ENCODE results near the gene ENG.

The ENG gene

DNA sequence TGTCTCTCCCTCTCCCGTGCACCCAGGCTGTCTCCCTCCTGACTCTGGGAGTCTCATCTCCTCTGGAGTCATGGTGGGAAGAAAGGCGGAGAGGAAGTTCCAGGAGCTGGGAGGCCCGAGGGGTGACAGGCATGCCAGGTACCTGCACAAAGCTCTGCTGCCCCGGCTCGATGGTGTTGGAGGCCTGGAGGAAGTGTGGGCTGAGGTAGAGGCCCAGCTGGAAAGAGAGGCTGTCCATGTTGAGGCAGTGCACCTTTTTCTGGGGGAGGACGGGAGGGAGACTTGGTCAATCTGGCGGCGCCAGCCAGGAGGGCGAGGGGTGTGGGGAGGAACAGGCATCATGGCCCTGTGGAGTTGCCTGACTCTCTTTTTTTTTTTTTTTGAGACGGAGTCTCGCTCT, 35.9 kb downstream of the ENG start:
- DNase-seq (ENCODE audit: low read depth, low spot score) = no peak
- TF ChIP-seq, protein P1, sequence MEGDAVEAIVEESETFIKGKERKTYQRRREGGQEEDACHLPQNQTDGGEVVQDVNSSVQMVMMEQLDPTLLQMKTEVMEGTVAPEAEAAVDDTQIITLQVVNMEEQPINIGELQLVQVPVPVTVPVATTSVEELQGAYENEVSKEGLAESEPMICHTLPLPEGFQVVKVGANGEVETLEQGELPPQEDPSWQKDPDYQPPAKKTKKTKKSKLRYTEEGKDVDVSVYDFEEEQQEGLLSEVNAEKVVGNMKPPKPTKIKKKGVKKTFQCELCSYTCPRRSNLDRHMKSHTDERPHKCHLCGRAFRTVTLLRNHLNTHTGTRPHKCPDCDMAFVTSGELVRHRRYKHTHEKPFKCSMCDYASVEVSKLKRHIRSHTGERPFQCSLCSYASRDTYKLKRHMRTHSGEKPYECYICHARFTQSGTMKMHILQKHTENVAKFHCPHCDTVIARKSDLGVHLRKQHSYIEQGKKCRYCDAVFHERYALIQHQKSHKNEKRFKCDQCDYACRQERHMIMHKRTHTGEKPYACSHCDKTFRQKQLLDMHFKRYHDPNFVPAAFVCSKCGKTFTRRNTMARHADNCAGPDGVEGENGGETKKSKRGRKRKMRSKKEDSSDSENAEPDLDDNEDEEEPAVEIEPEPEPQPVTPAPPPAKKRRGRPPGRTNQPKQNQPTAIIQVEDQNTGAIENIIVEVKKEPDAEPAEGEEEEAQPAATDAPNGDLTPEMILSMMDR (IDR thresholded peaks at IDR 0.05; ENCODE audit: low read depth, low read length) = no peak
- in situ Hi-C loops (cut with HindIII; ENCODE audit: low sequenced_read_pairs) = no loop called here
- H3K4me3 ChIP-seq (ENCODE audit: low read depth, low read length) = no peak overlapping the region

DNA sequence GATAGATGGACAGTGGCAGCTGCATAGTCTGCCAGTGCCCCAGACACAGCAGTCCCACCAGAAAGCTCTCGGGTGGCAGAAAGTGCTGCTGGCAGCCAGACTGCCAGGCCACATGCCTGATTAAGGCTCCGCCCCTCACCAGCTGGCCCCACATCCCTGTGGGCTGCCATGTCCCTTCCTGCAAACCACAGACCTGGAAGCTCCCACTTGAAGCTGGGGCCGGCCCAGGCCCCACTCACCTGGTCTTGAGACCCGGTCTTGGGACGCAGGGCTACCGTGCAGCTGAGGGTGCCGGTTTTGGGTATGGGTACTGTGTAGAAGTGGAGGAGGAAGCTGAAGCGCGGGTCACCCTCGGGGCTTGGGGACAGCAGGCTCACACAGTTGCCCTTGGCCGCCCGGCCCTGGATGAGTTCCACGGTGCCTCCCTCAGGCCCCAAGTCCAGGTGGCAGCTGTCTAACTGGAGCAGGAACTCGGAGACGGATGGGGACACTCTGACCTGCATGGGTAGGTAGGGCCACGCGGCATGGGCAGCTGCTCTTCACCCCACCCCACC, 36.5 kb downstream of the ENG start:
- TF ChIP-seq, protein P1 (IDR thresholded peaks at IDR 0.05; ENCODE audit: low read depth, low read length) = no peak

GRCh38 chr9:127816728-127817127, 37.7 kb downstream of the ENG start:
- no peak overlapping the region for H3K4me3 ChIP-seq (ENCODE audit: low read depth, low read length)
- in situ Hi-C loops (cut with HindIII; ENCODE audit: low sequenced_read_pairs) = no loop called here
- TF ChIP-seq, protein P1 (IDR thresholded peaks at IDR 0.05; ENCODE audit: low read depth, low read length) = no peak
- DNase-seq (ENCODE audit: low read depth, low spot score) = no peak

More for the DNA sequence above, 36.5 kb downstream of the ENG start:
- in situ Hi-C loops (cut with HindIII; ENCODE audit: low sequenced_read_pairs) = no loop called here
- no peak for DNase-seq (ENCODE audit: low read depth, low spot score)
- H3K4me3 ChIP-seq (ENCODE audit: low read depth, low read length) = no peak overlapping the region

DNA sequence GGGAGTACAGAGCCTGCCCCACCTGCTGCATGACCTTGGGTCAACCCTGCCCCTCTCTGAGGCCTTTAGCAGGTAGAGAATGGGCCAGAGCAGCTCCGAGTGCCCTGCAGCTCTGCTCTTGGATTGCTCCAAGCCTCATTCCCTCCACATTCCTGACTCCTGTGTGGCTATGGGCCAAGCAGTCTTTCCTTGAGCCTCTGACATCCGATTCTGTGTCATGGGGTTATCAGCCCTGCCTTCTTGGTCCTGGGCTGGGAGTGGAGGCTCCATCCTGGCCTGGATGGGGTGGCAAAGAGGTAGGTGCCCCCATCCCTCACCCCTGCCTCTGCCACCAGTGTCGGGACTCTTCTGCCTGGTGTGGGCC, 38.1 kb downstream of the ENG start:
- DNase-seq (ENCODE audit: low read depth, low spot score) = no peak
- H3K4me3 ChIP-seq (ENCODE audit: low read depth, low read length) = no peak overlapping the region
- TF ChIP-seq, protein P1 (IDR thresholded peaks at IDR 0.05; ENCODE audit: low read depth, low read length) = no peak
- in situ Hi-C loops (cut with HindIII; ENCODE audit: low sequenced_read_pairs) = no loop called here

DNA sequence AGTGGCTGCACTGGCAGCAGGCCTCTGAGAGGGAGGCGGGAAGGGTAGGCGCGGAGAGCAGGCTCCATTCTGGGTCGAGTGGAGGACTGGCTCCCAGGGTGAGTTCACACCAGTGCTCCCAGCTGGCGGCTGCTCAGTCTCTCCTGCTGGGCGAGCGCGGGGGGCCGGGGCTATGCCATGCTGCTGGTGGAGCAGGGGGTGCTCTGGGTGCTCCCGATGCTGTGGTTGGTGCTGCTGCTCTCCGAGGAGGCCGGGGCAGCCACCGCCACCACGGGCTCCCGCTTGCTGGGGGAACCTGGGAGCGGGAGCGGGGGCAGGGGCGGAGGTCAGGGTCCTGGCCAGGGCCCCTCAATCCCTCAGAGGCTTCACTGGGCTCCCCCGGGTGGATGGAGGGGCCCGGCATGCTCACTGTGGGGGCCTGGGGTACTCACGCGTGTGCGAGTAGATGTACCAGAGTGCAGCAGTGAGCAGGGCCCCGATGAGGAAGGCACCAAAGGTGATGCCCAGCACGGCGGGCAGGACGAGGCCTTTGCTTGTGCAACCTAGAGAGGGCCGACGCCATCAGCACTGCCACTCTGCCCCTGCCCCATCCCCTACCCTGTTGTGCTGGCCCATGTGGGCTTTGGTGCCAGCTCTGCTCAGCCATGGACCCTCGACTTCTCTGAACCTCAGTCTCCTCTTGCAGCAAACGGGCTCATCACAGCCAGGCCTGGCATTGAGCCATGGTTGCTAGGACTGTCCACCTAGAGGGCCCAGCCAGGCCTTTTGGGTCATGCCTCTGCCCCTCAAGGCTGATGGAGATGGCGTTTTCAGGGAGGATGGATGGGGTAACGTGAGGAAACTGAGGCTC, 38.7 kb downstream of the ENG start:
- no peak overlapping the region for H3K4me3 ChIP-seq (ENCODE audit: low read depth, low read length)
- TF ChIP-seq, protein P1 (IDR thresholded peaks at IDR 0.05; ENCODE audit: low read depth, low read length) = no peak
- DNase-seq (ENCODE audit: low read depth, low spot score) = no peak
- in situ Hi-C loops (cut with HindIII; ENCODE audit: low sequenced_read_pairs) = no loop called here

GRCh38 chr9:127814619-127815511, 39.6 kb downstream of the ENG start:
- H3K4me3 ChIP-seq (ENCODE audit: low read depth, low read length) = no peak overlapping the region
- TF ChIP-seq, protein P1 (IDR thresholded peaks at IDR 0.05; ENCODE audit: low read depth, low read length) = no peak
- no peak for DNase-seq (ENCODE audit: low read depth, low spot score)
- in situ Hi-C loops (cut with HindIII; ENCODE audit: low sequenced_read_pairs) = no loop called here
